GM18519 (cell line): Measurements from ENCODE around the gene KRTAP5-6.

Experiments
- ATAC-seq: cut with Tn5 transposase; IDR thresholded peaks from one replicate; pipeline ENCODE4 v1.9.1; 2021; ENCODE audit warnings: mild to moderate bottlenecking, moderate library complexity; ENCODE audit not compliant: unreplicated experiment, low FRiP score

Gene KRTAP5-6

DNA sequence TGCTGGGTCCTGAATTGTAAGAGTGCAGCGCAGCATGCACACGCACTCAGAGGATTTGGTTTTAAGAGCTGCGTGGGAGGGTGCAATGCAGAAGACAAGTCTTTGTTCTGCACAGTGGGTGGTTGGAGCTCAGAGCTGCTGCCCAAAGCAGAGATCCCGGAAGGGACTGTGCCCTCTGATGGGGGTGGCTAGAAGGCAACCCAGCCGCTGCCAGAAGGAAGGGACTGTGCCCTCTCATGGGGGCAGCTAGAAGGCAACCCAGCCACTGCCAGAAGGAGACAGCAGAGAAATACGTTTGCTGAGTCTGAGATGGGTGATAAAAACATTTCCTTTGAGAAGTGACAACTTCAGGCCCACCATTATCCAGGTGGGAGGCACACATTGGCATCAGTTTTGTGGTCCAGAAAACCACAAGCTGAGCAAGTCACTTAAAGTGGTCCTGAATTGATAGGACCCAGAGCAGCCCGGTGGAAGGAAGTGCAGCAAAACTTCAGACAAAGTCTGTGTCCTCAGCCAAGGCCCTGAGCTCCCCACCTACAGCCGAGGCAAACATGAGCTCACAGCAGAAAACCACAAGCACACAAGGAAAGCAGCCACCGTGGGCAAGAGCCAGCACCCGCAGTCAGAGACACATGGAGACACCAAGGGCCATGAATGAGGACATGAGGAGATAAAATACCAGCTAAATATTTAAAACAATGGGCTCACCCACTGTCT, 4.3 kb downstream of the KRTAP5-6 start:
- no peak for ATAC-seq

DNA sequence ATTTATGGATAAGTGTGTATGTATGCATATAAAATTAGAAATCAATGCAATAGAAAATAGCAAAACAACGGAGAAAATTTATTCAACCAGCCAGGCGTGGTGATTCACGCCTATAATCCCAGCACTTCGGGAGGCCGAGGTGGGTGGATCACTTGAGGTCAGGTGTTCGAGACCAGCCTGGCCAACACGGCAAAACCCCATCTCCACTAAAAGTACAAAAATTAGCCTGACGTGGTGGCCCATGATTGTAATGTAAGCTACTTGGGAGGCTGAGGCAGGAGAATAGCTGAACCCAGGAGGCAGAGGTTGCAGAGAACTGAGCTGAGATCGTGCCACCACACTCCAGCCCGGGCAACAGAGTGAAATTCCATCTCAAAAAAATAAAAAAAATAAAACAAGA, 5.5 kb downstream of the KRTAP5-6 start:
- no peak for ATAC-seq

DNA sequence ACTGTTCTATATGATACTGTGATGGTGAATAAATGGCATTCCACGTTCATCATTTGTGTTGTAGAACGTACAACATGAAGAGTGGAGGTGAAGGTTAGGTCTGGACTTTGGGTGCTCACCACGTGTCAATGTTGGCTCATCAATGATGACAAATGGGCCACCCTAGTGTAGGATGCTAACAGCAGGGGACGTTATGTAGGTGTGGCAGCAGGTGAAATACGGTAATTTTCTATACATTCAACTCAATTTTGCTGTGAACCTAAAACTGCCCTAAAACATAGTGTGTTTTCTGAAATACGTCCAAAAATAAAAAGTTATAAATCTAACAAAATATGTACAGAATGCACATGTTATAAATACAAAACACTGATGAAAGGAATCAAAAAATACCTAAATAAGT, 6.2 kb downstream of the KRTAP5-6 start:
- ATAC-seq = no peak

DNA sequence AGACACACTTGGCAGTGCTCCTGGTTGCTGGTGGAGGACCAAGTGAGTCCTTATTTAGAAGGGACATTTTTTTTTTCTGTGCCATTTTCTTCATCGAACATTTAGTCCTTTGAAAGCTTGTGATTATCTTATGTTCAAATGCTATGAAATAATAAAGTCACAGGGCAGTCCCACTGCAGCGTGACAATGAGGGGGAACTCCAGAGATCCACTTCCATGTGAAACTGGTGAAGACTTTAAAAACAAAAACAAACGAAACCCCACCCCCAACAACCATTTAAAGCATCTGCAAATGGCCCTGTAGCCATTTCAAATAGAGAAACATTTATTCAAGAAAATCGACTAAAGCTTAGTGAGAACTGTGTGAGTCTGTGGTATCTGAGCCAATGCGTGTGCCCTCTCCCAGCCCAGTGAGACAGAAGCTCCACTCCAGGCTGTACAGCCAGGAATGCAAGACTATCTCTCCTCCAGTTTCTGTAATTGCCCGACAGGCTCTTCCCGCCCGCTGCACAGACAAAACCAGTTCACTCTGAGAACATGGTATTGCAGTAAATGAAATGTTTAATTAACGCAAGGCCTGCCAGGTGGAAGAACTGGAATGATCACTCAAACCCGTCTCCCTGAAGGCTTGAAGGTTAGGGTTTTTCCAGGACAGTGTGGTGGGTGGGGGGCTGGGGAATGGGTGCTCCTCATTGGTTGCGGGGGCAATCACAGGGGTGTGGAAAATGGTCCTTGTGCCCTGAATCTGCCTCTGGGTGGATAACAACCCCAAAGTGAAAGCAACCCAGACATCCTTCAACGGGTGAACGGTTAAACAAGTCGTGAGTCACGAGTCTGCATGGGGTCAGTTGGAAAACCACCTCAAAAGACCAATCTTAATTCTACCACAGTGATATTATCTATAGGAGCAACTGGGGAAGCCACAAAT, 8.4 kb downstream of the KRTAP5-6 start:
- no peak for ATAC-seq

DNA sequence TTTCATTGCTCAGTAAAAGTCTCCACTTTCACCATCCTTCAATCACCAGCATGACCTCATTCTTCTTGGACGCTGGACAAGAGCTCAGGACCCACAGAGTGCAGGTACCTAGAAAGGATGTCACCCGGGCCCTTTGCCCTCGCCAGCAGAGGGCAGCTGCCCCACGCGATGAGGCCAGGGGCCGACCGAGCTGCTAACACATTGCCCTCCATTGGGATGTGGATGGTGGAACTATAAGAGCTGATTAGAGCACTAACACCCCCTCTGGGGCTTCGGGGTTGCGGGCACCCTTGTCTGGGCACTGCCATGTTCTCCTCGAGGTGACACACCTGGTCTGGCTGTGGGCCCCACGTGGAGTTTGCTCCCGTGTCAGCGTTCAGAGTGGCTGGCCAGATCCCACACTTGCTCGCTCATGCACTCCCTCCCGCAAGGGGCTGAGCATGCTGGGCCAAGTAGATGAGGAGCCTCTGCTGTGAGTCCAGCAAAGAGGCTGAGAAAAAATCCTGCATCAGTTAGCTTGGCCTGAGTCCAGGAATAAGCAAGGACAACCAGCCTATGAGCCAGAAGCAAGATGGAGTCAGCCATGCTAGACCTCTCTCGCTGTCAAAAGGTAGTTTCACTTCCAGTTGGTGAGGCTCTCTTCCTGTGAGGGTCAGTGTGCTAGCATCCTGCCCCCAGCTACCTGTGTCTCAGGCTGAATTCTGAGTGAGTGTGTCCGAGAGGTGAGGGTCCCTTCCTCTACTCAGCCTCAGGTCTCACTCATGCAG, 9.8 kb downstream of the KRTAP5-6 start:
- ATAC-seq = no peak

DNA sequence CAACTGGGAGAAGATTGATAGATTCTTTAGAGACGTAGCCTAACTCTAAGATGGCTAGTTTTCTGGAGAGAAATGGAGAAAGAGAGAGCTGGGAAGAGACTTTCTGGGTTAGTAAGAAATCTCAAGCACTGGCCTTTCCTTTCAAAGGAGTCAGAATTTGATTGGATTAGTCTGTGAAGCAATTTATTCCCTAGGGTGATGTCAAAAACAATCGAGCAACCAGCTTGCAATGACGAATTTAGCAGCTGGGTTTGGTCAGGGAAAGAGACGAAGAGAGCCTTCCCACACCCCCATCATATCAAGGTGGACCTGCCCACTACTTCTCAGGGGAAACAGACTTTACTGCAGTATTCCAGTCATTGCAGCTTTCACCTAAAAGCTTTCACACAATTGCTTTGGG, 10.8 kb downstream of the KRTAP5-6 start:
- ATAC-seq = no peak

DNA sequence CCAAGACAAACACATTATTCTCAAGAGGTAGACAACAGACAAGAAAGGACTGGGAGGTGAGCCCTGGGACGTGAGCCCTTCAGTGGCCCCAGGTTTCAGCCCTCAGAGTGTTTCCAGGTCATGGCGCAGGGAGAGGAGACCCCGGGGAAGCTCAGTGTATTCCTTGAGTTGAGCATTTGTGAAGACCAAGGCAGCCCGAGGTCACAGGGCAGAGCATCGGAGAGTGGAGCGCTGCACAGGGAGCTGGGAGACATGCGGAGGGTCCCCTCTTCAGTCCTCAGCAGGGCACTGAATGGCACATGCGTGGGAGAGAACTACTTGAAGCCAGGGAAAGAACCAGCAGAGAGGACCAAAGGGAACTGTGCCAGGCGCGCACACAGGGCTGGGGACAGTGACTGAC, 11.7 kb downstream of the KRTAP5-6 start:
- ATAC-seq = no peak

DNA sequence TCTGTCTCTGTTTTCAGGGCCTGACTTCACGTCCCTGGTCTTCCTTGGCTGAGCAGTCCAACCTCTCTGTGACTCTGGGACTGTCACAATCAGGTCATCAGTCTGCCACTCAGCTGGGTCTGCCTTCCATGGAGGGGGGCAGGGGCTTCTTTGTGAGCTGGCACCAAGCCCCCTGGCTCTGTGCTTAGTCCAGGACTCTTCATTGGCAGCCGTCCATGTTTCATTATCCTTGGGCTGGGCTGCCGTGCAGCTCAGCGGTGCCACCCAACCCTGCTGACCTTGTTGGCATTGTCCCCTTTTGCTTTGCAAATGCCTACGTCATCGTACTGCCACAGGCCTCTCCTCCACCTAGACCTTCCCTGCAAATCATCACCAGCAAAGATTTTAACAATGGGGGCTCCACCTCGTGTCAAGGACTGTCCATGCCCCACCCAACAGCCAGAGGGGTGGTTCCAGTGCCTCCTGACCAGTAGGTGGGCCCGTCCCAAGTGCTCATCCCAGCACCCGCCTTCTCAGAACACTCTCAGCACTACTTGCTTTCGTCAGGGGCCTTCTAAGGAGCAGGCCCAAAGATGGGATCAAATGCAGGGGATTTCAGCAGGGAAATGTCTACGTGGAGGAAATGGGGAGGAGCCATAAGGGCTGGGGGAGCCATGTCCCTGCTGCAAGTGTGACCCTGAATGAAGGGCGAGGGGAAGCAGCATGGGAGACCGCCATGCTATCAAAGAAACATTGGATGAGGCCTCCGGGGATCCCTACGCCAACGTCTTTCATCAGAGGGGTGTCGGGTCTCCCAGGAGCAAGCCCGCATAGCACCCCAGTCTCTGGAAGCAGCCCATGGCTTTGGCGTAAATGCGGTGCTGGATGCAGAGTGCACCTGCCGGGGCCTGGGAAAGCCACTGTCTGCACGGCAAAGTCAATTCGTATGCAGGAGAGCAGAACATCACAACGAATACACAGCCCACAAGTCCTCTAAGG, 18.2 kb downstream of the KRTAP5-6 start:
- ATAC-seq = no peak

DNA sequence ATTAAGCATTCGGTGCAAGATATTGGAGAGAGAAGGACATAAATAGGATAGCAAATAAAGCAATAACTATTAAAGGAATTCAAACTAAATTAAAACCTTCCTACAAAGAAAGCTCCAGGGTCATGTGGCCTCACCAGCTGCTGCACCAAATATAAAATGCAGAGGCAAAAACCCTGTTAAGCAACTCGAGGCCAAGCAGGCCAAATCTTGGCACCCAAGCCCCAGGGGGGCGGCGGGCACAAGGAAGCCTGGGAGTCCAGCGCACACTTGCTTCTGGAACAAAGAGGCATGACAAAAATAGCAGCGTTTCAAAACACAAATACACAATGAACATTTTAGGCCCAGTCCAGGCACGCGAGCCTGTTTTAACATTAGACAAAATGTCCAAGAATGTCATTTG, 20.8 kb downstream of the KRTAP5-6 start:
- ATAC-seq = no peak

DNA sequence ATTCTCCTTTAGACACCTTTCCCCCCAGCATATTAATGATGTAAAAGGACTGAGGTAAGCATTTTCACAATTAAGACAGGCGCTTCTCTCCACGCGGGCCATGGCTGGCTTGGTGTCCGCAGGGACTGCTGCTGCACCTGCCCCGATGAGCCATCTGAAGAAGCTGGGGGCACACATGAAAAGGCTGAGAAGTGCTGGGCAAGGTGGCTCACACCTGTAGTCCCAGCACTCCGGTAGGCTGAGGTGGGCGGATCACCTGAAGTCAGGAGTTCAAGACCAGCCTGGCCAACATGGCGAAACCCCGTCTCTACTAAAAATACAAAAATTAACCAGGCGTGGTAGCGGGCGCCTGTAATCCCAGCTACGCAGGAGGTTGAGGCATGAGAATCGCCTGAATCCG, 21.3 kb downstream of the KRTAP5-6 start:
- no peak for ATAC-seq

DNA sequence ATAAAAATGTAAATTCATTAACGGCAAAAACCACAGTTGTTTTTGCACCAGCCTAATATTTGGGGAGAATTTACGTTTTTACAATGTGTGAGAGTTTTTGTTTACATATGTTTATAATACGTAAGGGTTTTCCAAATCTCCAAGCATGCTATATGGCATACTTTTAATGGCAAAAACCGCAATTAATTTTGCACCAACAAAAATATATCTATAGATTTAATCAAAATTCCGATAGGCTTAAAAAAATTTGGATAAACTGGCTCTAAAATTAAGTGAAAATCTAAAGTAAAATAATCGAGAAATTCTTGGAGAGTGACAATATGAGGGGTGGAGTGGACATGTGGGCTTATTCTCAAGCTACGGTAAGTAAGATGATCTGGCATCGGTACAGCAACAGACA, 22.8 kb downstream of the KRTAP5-6 start:
- ATAC-seq = no peak

DNA sequence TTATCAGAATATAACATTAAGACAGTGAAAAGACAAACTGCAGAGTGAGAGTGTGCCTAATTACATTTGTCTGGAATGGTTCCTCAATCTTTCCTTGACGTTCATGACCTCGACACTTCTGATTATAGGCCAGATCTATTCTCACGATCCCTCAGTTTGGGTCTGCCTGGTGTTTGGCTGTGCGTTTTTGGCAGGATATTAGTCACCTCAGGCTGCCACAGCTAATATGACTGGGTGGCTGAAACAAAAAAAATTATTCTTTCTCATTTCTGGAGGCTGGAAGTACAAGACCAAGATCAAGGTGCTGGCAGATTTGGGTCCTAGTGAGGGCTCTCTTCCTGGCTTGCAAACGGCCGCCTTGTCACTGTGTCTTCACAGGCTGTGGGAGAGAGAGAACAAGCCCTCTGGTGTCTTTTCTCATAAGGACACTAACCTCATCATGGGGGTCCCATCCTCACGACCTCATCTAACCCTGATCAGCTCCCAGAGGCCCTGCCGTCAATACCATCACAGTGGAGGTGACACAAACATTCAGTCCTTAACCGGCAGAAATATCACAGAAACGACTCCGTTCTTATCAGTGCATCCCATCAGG, 30.2 kb downstream of the KRTAP5-6 start:
- ATAC-seq = no peak

DNA sequence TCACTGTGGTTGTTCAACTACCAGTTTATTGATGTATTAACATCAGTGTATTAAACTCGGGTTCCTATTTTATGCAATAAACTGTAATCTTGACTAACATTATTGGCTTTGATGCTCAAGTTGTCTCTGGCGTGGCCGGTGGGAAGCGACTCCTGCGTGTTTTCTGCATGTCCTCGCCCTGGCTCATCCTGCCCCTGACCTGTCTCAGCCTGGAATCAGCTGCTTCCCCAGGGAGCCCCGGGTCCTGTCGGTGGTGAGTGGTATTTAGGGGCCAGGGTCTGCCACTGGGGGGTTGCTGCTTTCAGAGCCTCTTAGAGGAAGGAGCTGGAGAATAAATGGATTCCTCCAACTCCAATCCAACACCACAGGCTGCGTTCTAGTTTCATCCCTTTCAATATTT, 30.9 kb downstream of the KRTAP5-6 start:
- ATAC-seq = no peak

DNA sequence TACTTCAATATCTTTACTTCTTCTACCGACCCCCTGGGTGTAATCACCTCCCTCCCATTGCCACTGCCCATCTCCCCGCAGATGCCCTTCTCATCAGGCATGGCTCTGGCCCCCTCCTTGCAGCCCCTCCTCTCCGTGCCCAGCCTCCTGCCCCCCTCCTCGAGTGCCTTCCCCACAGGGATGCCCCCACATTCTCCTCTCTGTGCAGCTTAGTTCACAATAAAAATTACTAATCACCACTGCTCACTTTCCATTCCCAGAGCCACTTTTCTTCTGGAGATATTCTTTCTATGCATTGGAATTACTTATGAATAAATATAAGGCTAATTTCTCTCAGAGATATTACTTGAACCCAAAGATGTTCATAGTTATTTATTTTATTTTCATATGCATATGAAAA, 31.3 kb downstream of the KRTAP5-6 start:
- ATAC-seq = no peak

DNA sequence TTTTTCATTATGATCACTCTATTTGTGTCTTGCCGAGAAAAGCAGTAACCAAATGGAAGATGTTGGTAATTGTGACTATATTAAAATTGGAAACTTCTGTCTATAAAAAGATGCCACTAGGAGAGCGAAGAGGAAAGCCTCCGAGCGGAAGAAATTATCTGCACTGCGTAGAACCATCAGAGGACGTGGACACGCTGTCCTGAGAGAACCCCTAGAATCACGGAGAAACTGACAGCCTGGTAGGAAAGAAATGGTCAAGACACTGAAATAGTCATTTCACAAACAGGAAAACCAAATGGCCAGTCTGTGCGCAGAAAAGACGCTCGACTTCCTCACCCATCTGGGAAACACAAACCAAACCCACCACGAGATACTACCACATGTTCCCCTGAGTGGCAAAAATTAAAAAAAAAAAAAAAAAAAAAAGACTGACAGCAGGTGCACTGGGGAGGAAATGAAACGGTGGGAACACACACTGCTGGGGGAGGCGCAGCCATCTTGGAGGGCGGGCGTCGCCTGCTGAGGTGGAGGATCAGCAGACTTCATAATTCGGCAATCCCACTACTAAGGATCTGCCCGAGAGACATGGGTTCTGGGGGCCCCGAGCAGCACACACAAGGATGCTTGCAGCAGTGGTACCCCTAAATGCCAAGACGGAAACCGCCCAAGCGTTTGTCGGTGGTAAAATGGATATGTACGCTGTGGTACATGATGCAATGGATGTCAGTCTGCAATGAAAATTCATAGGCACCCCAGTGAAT, 32.1 kb downstream of the KRTAP5-6 start:
- no peak for ATAC-seq

DNA sequence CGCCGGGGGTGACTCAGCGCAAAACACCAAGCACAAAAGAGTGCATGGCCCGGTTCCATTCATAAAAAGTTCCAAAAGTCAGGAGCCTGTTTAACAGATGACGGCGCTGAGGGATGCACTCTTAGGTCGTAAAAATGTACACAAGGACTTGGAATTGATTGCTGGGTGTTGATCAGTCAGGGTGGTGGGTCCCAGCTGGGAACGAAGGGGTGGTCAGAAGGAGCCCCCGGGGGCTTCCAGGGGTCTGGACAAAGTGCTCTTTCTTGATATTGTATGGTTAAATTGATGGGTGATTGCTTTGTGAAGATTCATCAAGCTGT, 32.7 kb downstream of the KRTAP5-6 start:
- no peak for ATAC-seq

DNA sequence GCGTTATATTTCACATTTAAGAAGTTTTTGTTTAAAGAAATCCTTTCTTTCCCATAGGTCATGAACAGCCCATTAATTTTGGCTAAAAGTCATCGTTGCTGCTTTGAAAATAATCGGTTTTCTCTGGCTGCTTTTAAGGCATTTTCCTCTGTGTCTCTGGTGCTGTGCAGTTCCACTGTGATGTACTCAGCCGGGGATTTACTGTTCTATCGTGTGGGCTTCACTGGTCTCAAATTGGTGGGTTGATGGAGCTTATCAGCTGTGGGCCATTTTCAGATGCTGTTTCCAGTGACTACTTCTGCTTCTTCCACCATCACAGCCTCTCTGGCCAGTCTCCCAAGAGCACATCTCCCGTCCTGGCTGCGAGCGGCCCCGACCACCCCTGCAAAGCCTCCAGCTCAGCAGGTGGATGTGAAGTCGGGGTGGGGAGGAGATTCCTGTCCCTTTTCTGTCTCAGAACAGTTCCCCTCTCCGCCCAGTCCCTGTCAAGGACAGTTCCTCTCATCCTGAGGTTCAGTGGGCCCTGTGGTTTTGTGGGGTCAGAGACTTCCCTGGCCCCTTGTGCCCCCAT, 33.1 kb downstream of the KRTAP5-6 start:
- no peak for ATAC-seq

DNA sequence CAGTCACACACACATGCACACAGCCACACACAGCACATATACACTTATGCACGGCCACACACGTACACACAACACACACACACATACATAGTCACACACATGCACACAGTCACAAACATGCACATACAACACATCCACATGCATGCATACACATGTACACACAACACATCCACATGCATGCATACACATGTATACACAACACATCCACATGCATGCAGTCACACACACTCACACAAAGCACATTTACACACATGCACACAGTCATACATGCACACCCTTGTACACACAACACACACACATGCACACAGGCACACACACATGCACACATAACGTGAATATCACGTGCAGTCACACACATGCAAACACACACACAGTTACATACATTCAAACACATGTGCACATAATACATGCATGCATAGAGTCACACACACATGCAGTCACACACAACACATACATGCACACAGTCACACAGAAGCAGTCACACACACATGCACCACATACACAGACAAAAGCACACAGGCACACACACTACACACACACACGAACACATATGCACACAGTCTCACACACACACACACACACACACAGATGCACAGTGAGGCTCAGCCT, 34.6 kb downstream of the KRTAP5-6 start:
- no peak for ATAC-seq
